Activated naive CD8-positive, alpha-beta T cell treated with anti-CD3 and anti-CD28 coated beads, Interleukin-2, amount 10 ng/mL, durations not matched to agents 7 days and 5 days (primary cell): Measurements from ENCODE around the gene FAIM2. TPM values are rescaled to one million over a fixed set of nuclear protein-coding genes. Genes with fewer than 3 reads are reported as not detected.

Experiments
- ATAC-seq: fragments of 150-1000 bp; cut with Tn5 transposase; one replicate; pipeline ENCODE4 v1.10.0; 2021; ENCODE audit warnings: low read depth, moderate library complexity
- POLR2A ChIA-PET: fragments of 350-600 bp; sonication (Branson Sonifier 250); formaldehyde crosslinking; loops from one replicate; lab custom pipeline; 2021; ENCODE audit warnings: antibody characterized with exemption; lab: Charles Lee
- DNase-seq: peaks from one replicate; pipeline ENCODE4 v3.0.0; 2021
- H3K27ac Mint-ChIP-seq: one replicate; pipeline ENCODE4 v1.8.0; 2022; ENCODE audit warnings: mild to moderate bottlenecking, mixed read lengths
- H3K27me3 Mint-ChIP-seq: one replicate; pipeline ENCODE4 v1.8.0; 2022; ENCODE audit warnings: mild to moderate bottlenecking, moderate library complexity, mixed read lengths
- H3K36me3 Mint-ChIP-seq: one replicate; pipeline ENCODE4 v1.8.0; 2021; ENCODE audit warnings: mild to moderate bottlenecking, mixed read lengths
- H3K4me1 Mint-ChIP-seq: one replicate; pipeline ENCODE4 v1.8.0; 2021; ENCODE audit warnings: mixed read lengths
- H3K4me3 Mint-ChIP-seq: one replicate; pipeline ENCODE4 v1.8.0; 2022; ENCODE audit warnings: mild to moderate bottlenecking, moderate library complexity, mixed read lengths
- H3K9me3 Mint-ChIP-seq: one replicate; pipeline ENCODE4 v1.8.0; 2021; ENCODE audit warnings: mixed read lengths
- total RNA-seq, 2 experiments: library from RNA; stranded (reverse); gene quantifications; one replicate each; pipeline ENCODE4 v1.2.3, GENCODE V29; 2021

FAIM2 gene
- total RNA-seq, 2 experiments from 2014 or later = 0.22 TPM; not detected in 1

- H3K4me3 Mint-ChIP-seq = no peak overlapping the region
- H3K4me1 Mint-ChIP-seq = no peaks in the 10 kb centered on the region
- POLR2A ChIA-PET = interaction anchor here (1.0 kb wide), 1 partner anchor 13 kb away, joined by 4 read pairs; no protein-coding TSS in a partner anchor
- H3K36me3 Mint-ChIP-seq = no peaks in the 10 kb centered on the region
- H3K9me3 Mint-ChIP-seq = no peaks in the 10 kb centered on the region
- H3K27me3 Mint-ChIP-seq = peaks cover 10% of the 10 kb centered on the region
- DNase-seq = no peak
- no peak overlapping the region for H3K27ac Mint-ChIP-seq
- no peak for ATAC-seq
Observed at GRCh38 chr12:49932023-49932422, 28.3 kb upstream of the FAIM2 start.

- Mint-ChIP-seq H3K36me3 (no peaks in the 10 kb centered on the region), H3K4me1 (no peaks in the 10 kb centered on the region), H3K27me3 (peaks cover 7% of the 10 kb centered on the region), H3K4me3 (no peak overlapping the region), H3K27ac (no peak overlapping the region), H3K9me3 (no peaks in the 10 kb centered on the region)
- no peak for DNase-seq
- POLR2A ChIA-PET = no interaction called here
- ATAC-seq = no peak
Observed at GRCh38 chr12:49930515-49931288, 27.0 kb upstream of the FAIM2 start.

- Mint-ChIP-seq H3K4me3 (no peak overlapping the region), H3K27ac (no peak overlapping the region), H3K36me3 (no peaks in the 10 kb centered on the region), H3K9me3 (no peaks in the 10 kb centered on the region), H3K27me3 (peaks cover 7% of the 10 kb centered on the region), H3K4me1 (no peaks in the 10 kb centered on the region)
- POLR2A ChIA-PET = no interaction called here
- ATAC-seq (no peak), DNase-seq (no peak)
Observed at GRCh38 chr12:49929581-49929980, 25.9 kb upstream of the FAIM2 start.

GRCh38 chr12:49928471-49928870 is 24.8 kb upstream of the FAIM2 start:
- Mint-ChIP-seq H3K4me1 (no peaks in the 10 kb centered on the region), H3K27ac (no peak overlapping the region), H3K4me3 (no peak overlapping the region), H3K9me3 (no peaks in the 10 kb centered on the region), H3K36me3 (no peaks in the 10 kb centered on the region), H3K27me3 (peaks cover 5% of the 10 kb centered on the region)
- DNase-seq = no peak
- ATAC-seq = no peak
- POLR2A ChIA-PET = no interaction called here

- DNase-seq (no peak), ATAC-seq (no peak)
- Mint-ChIP-seq H3K9me3 (no peaks in the 10 kb centered on the region), H3K4me3 (no peak overlapping the region), H3K4me1 (no peaks in the 10 kb centered on the region), H3K27me3 (peaks cover 5% of the 10 kb centered on the region), H3K27ac (no peak overlapping the region), H3K36me3 (no peaks in the 10 kb centered on the region)
- POLR2A ChIA-PET = no interaction called here
Observed at GRCh38 chr12:49925433-49926204, 21.9 kb upstream of the FAIM2 start.

- no peaks in the 10 kb centered on the region for H3K9me3 Mint-ChIP-seq
- no peak for ATAC-seq
- no peak for DNase-seq
- no peaks in the 10 kb centered on the region for H3K36me3 Mint-ChIP-seq
- H3K27me3 Mint-ChIP-seq = peaks cover 5% of the 10 kb centered on the region
- H3K27ac Mint-ChIP-seq = no peak overlapping the region
- no peak overlapping the region for H3K4me3 Mint-ChIP-seq
- no peaks in the 10 kb centered on the region for H3K4me1 Mint-ChIP-seq
- POLR2A ChIA-PET = interaction anchor here (0.5 kb wide), 1 partner anchor 86 kb away, joined by 3 read pairs; no protein-coding TSS in a partner anchor
Observed at GRCh38 chr12:49924628-49925246, 21.0 kb upstream of the FAIM2 start.

GRCh38 chr12:49923880-49924556 is 20.3 kb upstream of the FAIM2 start:
- H3K4me3 Mint-ChIP-seq = no peak overlapping the region
- no peaks in the 10 kb centered on the region for H3K4me1 Mint-ChIP-seq
- no peak overlapping the region for H3K27ac Mint-ChIP-seq
- no peaks in the 10 kb centered on the region for H3K9me3 Mint-ChIP-seq
- POLR2A ChIA-PET = interaction anchor here (0.5 kb wide), 1 partner anchor 87 kb away, joined by 3 read pairs; no protein-coding TSS in a partner anchor
- peak; percentile 12 for DNase-seq
- no peaks in the 10 kb centered on the region for H3K36me3 Mint-ChIP-seq
- H3K27me3 Mint-ChIP-seq = peaks cover 5% of the 10 kb centered on the region
- ATAC-seq = no peak

- H3K27ac Mint-ChIP-seq = no peak overlapping the region
- POLR2A ChIA-PET = no interaction called here
- no peak for ATAC-seq
- no peaks in the 10 kb centered on the region for H3K36me3 Mint-ChIP-seq
- DNase-seq = peak; percentile 3
- peaks cover 5% of the 10 kb centered on the region for H3K27me3 Mint-ChIP-seq
- no peak overlapping the region for H3K4me3 Mint-ChIP-seq
- H3K9me3 Mint-ChIP-seq = no peaks in the 10 kb centered on the region
- H3K4me1 Mint-ChIP-seq = no peaks in the 10 kb centered on the region
Observed at GRCh38 chr12:49923035-49923644, 19.4 kb upstream of the FAIM2 start.

- DNase-seq = peak; percentile 5
- no peak for ATAC-seq
- H3K4me1 Mint-ChIP-seq = no peaks in the 10 kb centered on the region
- peaks cover 5% of the 10 kb centered on the region for H3K27me3 Mint-ChIP-seq
- H3K4me3 Mint-ChIP-seq = no peak overlapping the region
- POLR2A ChIA-PET = no interaction called here
- no peaks in the 10 kb centered on the region for H3K36me3 Mint-ChIP-seq
- no peaks in the 10 kb centered on the region for H3K9me3 Mint-ChIP-seq
- H3K27ac Mint-ChIP-seq = no peak overlapping the region
Observed at GRCh38 chr12:49922349-49923034, 18.8 kb upstream of the FAIM2 start.

- H3K4me3 Mint-ChIP-seq = no peak overlapping the region
- ATAC-seq = no peak
- POLR2A ChIA-PET = no interaction called here
Observed at GRCh38 chr12:49921936-49922335, 18.2 kb upstream of the FAIM2 start.

GRCh38 chr12:49921299-49921698 is 17.6 kb upstream of the FAIM2 start:
- Mint-ChIP-seq H3K36me3 (no peaks in the 10 kb centered on the region), H3K4me1 (no peaks in the 10 kb centered on the region), H3K27me3 (peaks cover 5% of the 10 kb centered on the region), H3K4me3 (no peak overlapping the region), H3K27ac (no peak overlapping the region), H3K9me3 (no peaks in the 10 kb centered on the region)
- DNase-seq (no peak), ATAC-seq (no peak)
- POLR2A ChIA-PET = no interaction called here

More at GRCh38 chr12:49921936-49922335, 18.2 kb upstream of the FAIM2 start:
- no peaks in the 10 kb centered on the region for H3K36me3 Mint-ChIP-seq
- H3K4me1 Mint-ChIP-seq = no peaks in the 10 kb centered on the region
- H3K9me3 Mint-ChIP-seq = no peaks in the 10 kb centered on the region
- H3K27me3 Mint-ChIP-seq = peaks cover 5% of the 10 kb centered on the region
- no peak overlapping the region for H3K27ac Mint-ChIP-seq
- DNase-seq = peak; percentile 21

GRCh38 chr12:49920915-49921286 is 17.2 kb upstream of the FAIM2 start:
- no peaks in the 10 kb centered on the region for H3K36me3 Mint-ChIP-seq
- no peaks in the 10 kb centered on the region for H3K9me3 Mint-ChIP-seq
- no peak overlapping the region for H3K4me3 Mint-ChIP-seq
- DNase-seq = no peak
- no peaks in the 10 kb centered on the region for H3K4me1 Mint-ChIP-seq
- H3K27me3 Mint-ChIP-seq = peaks cover 5% of the 10 kb centered on the region
- H3K27ac Mint-ChIP-seq = no peak overlapping the region
- POLR2A ChIA-PET = no interaction called here
- no peak for ATAC-seq
